ENCODE data around the gene LGR5.
A peak's percentile ranks its signal among the peaks of the same experiment; 100 is the strongest.

Gene LGR5, protein sequence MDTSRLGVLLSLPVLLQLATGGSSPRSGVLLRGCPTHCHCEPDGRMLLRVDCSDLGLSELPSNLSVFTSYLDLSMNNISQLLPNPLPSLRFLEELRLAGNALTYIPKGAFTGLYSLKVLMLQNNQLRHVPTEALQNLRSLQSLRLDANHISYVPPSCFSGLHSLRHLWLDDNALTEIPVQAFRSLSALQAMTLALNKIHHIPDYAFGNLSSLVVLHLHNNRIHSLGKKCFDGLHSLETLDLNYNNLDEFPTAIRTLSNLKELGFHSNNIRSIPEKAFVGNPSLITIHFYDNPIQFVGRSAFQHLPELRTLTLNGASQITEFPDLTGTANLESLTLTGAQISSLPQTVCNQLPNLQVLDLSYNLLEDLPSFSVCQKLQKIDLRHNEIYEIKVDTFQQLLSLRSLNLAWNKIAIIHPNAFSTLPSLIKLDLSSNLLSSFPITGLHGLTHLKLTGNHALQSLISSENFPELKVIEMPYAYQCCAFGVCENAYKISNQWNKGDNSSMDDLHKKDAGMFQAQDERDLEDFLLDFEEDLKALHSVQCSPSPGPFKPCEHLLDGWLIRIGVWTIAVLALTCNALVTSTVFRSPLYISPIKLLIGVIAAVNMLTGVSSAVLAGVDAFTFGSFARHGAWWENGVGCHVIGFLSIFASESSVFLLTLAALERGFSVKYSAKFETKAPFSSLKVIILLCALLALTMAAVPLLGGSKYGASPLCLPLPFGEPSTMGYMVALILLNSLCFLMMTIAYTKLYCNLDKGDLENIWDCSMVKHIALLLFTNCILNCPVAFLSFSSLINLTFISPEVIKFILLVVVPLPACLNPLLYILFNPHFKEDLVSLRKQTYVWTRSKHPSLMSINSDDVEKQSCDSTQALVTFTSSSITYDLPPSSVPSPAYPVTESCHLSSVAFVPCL

DNA sequence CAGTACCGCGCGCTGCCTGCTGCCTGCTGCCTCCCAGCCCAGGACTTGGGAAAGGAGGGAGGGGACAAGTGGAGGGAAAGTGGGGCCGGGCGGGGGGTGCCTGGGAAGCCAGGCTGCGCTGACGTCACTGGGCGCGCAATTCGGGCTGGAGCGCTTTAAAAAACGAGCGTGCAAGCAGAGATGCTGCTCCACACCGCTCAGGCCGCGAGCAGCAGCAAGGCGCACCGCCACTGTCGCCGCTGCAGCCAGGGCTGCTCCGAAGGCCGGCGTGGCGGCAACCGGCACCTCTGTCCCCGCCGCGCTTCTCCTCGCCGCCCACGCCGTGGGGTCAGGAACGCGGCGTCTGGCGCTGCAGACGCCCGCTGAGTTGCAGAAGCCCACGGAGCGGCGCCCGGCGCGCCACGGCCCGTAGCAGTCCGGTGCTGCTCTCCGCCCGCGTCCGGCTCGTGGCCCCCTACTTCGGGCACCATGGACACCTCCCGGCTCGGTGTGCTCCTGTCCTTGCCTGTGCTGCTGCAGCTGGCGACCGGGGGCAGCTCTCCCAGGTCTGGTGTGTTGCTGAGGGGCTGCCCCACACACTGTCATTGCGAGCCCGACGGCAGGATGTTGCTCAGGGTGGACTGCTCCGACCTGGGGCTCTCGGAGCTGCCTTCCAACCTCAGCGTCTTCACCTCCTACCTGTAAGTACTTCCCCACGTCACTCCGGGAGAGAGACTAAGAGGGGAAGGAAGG lies at the start of gene LGR5:
LGR5 (plus strand) TSS at position 186 of the 732 bp plus-strand sequence; CDS start at position 469, 283 bp downstream.
- DNase-seq (ENCODE audit: low spot score), result peak; percentile 34

DNA sequence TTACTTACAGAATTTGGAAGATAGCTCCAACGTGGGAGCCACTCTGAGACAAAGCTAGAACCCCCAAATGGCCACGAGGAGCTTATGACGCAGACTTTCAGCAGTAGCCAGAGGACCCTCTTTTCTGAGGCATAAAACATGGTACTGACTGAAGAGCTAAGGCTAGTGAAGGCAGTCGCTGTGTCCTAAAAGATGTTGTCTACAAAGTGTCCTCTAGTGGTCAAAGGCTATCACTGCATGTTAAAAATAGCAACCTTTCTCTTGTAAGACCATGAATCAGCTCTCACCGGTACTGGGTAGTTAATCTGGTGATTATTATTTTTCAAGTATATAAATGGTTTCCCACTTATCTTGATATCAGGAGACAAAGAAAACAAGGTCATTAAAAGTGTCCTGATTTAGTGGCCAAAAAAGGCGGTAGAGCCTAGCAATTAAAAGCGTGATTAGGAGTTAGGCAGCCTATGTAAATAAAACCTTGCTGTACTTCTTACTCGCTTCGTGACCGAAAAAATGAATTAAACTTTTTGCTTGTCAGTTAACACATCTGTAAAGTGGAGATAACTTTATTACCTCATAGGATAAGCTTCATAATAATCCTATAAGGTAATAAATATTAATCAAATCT lies 47.0 kb upstream of the LGR5 start:
- peak; percentile 56 for DNase-seq (ENCODE audit: low spot score)

DNA sequence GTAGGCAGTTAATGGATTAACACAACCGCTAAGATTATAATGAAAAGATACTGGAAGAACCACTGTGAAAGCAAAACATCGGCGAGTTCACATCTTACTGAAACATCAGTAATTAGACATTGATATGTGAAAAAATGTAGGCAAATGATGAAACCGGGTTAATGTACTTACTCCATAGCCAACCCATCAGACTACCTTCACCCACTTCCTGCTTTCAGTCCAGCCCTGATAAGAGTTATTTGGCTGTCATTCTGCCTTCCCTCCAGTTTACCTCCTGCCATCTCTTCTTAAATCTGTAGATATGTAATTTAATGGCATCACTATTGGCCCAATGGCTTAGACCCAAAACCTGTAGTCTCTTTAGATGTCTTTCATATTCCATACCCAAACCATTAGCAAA lies 46.0 kb upstream of the LGR5 start:
- DNase-seq (ENCODE audit: low spot score), result no peak

DNA sequence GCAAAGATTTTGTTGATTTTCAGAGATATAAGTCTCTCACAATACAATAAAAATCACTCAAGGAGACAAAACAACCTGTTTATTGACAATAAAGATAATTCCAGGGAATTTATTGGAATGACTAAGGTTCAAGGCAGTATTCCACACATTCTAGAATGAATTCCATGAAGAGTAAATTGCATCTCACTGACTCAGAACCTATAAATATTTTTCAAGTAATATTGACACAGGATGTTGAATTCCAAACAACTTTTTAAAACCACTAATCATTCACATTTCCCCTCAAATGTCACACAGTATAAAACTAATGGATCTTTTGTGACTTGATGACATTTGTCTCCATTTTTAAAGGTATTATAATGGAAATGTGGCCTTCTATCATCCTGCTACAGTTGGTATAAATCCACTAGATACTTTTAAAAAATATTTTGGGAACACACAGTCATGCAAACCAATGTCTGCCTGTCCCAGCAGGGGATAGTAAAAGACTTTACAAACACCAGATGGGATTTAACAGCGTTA lies 42.1 kb upstream of the LGR5 start:
- DNase-seq (ENCODE audit: low spot score), result no peak

DNA sequence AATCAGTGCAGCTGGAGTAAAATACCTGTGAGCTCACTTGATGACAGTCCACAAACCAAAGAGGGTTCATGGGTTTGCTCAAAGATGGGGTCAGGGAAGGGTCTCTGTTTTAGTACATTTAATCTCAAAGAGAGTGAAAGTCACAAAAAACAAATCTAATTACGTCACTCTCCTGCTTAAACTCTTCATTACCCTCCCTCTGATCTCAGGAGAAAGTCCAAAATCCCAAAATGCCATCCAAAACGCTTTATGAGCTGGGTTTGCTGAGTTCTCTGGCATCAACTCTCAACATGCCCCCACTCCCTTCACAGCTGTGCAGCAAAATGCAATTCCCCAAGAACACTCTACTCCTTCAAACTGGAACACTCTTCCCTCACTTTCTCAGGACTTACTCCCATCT lies 40.4 kb upstream of the LGR5 start:
- no peak for DNase-seq (ENCODE audit: low spot score)

DNA sequence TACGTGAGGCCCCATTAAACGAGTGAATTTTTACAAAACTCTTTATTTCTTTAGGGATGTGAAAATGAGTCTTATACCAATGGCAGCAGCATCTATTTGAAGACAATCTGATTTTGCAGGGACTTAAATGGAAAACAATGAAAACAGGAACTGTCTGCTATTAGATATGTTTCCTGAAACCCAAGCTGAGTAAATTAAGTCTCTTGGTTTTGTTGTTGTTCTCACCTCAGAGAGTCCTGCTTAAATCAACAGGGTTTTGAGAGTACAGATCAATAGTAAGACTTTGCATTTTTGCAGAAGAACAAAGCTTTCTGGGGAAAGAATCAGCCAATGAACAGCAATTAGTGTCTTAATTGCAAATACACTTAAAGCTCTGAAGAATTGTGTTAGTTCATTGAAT lies 39.1 kb upstream of the LGR5 start:
- no peak for DNase-seq (ENCODE audit: low spot score)

DNA sequence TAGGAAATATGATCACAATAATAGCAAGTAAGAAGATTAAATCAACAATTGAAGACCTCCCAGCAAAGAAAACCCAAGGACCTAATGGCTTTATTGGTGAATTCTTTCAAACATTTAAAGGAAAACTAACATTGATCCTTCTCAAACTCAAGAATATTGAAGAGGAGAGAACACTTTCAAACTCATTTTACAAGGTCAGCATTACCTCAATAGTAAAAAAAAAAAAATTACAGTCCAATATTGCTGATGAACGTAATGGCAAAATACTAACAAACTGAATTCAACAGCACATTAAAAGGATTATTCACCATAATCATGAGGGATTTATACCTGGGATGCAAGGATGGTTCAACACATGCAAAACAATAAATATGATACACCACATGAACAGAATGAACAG lies 33.7 kb upstream of the LGR5 start:
- DNase-seq (ENCODE audit: low spot score), result no peak

DNA sequence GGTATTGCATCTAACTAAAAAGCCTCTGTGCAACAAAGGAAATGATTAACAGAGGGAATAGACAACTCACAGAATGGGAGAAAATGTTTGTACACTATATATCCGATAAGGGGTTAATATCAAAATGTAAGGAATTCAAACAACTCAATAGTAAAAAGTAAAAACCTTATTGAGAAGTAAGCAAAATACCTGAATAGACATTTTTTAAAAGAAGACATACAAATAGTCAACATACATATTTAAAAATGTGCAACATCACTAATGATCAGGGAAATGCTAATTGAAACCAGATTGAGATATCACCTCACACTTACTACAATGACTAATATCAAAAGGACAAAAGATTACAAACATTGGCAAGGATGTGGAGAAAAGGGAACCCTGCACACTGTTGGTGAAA lies 31.9 kb upstream of the LGR5 start:
- no peak for DNase-seq (ENCODE audit: low spot score)

DNA sequence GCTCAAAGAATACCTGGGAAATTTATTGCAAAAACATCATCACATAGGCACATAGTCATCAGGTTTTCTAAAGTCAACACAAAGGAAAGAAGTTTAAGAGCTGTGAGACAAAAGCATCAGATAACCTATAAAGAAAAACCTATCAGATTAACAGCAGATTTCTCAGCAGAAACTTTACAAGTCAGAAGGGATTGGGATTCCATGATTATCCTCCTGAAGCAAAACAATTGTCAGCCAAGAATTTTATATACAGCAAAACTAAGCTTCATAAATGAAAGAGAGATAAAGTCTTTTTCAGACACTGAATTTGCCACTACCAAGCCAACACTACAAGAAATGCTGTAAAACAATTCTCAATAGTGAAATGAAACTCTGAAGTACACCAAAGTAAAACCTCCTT lies 28.8 kb upstream of the LGR5 start:
- DNase-seq (ENCODE audit: low spot score), result no peak

DNA sequence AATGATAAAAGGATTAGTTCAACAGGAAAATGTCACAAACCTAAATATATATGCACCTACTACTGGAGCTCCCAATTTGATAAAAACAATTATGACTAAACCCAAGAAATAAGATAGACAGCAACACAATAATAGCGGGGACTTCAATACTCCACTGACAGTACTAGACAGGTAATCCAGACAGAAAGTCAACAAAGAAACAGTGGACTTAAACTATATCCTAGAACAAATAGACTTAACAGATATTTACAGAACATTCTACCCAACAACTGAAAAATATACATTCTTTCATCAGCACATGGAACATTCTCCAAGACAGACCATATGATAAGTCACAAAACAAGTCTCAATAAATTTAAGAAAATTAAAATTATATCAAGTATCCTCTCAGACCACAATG lies 28.0 kb upstream of the LGR5 start:
- DNase-seq (ENCODE audit: low spot score), result no peak

DNA sequence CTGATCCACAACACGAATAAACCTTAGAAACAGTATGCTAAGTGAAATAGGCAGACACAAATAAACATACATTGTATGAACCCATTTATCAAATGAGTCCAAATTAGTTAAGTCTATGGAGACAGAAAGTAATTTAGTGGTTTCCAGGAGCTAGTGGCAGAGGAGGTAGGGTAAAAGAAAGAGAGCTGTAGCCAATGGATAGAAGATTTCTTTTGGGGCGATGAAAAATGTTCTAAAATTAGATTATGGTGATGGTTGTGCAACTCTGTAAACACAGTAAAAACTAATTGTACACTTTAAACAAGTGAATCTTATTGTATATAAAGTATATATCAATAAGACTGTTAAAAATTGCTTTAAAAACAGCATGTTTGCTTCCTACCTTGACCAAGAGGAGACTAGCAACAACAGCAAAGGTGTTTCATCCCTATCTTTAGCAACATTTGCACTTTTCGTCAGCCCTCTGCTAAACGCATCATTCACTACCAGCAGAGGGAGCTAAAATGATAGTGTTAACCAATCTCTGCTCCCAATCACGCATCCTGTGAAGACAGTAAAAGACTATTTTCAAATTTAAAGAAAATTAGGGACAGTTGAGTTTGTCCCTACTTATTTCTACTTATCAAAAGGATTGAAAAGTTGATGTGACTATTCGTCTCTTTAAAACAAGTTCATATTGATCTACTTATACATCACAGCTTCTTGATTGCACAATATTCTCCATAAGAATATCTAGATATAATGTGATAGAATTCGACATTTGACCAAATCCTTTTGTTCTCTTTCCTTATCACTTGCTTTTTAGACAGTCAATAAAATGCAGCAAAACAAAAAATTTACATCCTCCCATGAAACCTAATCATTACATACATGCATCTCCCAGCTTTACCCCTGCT lies 24.0 kb upstream of the LGR5 start:
- peak; percentile 40 for DNase-seq (ENCODE audit: low spot score)

DNA sequence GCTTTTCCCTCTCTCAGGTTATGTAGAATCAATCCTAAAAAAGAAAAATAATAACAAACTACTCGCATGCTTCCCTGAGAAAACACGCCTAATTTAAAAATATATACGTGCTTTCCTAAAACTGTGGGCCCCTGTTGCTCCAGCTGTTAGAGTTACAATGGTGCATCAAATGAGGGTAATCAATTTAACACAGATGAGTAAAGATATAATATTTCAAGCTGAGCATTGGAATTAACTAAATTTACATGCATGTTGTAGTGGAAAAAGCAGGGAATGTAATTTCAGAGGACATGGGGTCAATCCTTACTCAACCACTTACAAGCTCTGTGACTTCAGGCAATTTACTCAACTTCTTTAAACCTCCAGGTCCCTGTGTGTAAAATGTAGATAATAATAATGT lies 22.4 kb upstream of the LGR5 start:
- no peak for DNase-seq (ENCODE audit: low spot score)

DNA sequence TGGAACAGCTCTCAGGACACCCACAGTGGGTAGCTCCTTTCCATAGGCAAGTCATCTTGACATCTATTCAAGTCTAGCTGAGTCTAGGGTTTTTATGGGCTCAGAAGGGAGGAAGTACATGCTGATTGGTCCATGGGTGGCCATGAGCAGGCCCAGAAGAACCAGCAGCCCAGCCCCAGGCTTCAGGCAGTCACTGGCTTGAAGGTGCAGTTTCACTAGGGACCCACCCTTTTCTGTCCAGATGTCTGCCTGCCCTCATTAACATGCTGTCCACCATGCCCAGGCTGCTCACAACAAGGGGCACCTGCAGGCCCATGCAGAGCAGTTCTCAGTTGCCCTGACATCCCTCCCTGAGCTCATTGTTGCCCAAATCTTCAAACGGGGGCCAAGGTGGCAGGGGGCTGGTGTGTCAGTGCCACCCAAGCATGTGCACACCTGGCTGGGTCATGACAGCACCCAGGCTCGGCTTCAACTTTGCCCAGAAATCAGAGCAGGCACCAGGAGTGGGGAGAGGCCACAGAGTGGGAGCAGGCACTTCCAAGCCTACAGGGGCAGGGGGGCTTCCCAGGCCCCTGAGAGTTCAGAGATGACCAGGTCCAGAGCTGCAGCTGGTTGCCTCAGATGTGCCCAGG lies 18.7 kb upstream of the LGR5 start:
- DNase-seq (ENCODE audit: low spot score), result no peak

DNA sequence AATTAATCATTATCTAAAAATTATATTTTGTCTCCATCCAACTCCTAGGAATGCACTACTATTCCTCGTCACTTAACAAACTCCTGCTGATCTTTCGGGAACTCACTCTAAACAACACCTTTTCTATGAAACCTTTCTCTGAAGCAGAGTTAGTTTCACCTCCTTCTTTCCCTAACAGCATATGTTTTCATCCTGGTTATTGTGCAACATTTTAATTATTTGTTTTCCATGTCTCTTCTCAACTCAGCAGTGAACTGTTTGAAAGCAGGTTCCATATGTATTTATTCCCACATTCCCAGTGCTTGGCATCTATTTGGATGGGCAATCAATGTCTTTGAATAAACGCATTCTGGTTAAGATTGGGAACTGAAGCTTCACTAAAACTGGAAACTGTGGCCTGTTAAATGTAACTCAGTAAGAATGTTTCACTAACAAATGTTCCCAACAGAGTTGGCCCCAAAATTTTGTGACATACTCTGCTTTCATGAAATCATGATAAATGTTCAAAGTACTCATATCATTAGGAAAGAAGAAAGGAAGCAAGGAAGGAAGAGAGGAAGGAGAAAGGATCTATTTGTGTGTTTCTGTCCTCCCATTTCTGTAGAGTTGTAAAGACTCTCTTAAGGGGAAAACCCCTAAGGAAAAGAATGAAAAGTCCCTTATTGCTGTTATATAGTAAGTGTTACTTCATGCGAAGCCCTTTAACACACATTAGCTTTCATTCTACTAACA lies 13.9 kb upstream of the LGR5 start:
- no peak for DNase-seq (ENCODE audit: low spot score)

DNA sequence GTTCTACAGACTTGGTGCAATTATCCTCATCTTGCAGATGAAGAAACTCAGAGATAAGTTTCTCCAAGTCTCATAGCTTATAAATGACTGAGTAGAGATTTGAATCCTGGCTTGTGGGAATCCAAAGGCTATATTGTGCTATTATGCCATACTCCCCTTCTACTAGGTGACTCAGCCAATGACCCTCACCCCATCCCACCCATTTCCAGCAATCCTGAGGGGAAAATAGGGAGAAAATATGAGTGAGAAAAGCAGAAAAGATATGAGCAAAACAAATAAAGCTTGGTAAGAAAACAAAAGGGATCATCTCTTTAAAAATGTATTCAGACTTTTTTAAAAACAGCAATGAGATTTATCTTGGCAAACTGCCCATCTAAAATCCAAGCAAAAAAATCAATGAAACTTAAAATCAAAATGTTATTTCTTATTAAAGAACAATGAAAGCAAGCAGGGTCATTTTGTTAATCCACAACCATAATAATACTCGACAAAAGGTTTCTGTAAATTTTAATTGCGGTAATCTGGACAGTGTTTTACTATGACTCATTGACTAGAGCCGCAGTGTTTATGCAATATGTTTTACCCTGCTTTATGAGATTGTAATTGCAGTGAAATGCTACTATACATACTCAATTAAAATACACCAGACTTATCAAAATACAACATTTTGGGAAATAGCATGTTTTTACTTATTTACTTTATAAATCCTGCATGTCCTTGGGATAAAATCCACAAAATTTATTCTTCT lies 13.1 kb upstream of the LGR5 start:
- no peak for DNase-seq (ENCODE audit: low spot score)

DNA sequence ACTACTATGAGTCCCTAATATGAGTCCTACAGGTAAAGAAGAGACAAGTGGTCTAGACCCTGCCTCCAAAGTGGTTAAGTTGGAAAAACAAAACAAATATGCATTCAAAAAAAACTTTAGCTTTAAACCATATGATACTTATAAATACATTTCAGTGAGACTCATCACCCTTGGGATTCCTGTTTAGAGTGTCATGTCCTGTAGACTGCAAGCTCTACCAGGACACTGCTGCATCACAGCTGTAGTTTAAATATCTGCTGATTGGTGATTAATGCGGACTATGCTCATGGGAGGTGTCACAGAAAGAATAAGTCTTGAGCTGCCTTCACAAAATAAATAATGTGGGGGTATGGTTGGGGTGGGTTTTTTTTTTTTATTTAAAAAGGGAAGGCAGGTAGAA lies 8.8 kb upstream of the LGR5 start:
- DNase-seq (ENCODE audit: low spot score), result no peak

DNA sequence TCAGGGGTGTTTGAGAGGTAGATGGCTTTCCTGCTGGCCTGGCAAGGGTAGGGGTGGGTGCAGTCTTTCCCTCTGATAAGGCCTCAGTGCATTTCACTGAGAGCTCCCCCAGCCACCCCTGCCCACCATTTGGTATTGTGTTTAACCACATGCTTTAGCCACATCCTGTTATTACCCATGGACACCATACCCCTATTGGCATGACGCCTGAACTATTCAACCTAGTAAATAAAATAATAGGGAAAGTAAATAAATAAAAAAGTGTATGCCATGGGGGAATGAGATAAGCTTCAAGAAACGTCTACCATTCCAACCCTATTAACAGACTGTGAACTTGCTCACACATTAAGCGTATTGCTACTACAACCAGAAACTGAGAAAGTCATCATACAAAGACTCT lies 7.6 kb upstream of the LGR5 start:
- DNase-seq (ENCODE audit: low spot score), result no peak

DNA sequence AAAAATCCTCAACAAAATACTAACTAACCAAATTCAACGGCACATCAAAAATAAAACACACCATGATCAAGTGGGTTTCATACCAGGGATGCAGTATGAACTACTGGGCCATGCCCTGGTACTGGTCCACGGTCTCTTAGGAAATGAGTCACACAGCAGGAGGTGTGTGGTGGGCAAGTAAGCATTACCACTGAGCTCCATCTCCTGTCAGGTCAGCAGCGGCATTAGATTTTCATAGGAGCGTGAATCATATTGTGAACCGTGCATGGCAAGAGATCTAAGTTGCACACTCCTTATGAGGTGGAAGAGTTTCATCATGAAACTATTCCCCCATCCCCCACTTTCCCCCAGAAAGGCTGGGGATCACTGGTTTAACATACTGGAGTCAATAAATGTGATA lies 6.7 kb upstream of the LGR5 start:
- no peak for DNase-seq (ENCODE audit: low spot score)

DNA sequence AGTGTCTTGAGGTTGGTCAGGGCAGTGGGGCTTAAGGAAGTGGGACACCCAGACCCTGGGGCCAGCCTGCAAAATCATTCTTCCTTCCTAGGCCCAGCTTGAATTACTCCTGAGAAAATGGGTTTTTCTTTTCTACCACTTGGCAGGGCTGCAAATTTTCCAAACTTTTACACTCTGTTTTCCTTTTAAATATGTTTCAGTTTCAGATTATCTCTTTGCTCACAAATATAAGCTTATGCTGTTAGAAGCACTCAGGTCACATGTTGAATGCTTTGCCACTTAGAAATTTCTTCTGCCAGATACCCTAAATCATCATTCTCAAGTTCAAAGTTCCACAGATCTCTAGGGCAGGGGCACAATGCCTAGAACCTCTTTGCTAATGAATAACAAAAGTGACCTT lies 2.9 kb upstream of the LGR5 start:
- DNase-seq (ENCODE audit: low spot score), result no peak

All from HuH-7.5 (cell line).